ENCODE measurements around the gene FAM107B.

Gene FAM107B

DNA sequence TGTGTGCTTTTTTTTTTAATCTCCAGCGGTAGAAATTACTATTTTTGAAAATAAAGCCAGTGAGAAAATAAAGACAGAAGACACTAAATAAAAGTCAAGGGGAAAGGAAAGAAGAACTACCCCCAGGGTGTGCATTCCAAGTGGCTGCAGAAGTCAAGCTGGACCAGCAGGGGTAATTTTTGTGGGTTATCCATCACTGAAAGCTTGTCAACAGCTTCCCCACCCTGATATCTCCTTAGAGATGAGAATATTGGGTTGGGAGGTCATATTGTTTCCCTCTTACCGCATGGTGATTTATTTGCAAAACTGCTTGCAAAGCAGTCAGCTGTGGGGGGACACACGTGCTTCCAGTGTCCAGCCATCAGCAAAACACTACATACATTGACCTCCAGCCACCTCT lies 46.4 kb downstream of the FAM107B start:
- H3K27ac ChIP-seq: no peak overlapping the region
- H3K27me3 ChIP-seq (ENCODE audit: insufficient read depth, low read depth, severe bottlenecking): peaks cover 4% of the 10 kb centered on the region
- H3K4me3 ChIP-seq (ENCODE audit: low read depth, low read length): no peak overlapping the region
- no peak for DNase-seq
- TF ChIP-seq, protein P1, sequence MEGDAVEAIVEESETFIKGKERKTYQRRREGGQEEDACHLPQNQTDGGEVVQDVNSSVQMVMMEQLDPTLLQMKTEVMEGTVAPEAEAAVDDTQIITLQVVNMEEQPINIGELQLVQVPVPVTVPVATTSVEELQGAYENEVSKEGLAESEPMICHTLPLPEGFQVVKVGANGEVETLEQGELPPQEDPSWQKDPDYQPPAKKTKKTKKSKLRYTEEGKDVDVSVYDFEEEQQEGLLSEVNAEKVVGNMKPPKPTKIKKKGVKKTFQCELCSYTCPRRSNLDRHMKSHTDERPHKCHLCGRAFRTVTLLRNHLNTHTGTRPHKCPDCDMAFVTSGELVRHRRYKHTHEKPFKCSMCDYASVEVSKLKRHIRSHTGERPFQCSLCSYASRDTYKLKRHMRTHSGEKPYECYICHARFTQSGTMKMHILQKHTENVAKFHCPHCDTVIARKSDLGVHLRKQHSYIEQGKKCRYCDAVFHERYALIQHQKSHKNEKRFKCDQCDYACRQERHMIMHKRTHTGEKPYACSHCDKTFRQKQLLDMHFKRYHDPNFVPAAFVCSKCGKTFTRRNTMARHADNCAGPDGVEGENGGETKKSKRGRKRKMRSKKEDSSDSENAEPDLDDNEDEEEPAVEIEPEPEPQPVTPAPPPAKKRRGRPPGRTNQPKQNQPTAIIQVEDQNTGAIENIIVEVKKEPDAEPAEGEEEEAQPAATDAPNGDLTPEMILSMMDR (IDR thresholded peaks at IDR 0.05; ENCODE audit: low read depth, low read length): no peak
- H3K36me3 ChIP-seq: no peaks in the 10 kb centered on the region
- H3K9me3 ChIP-seq (ENCODE audit: severe bottlenecking): peaks cover 3% of the 10 kb centered on the region

DNA sequence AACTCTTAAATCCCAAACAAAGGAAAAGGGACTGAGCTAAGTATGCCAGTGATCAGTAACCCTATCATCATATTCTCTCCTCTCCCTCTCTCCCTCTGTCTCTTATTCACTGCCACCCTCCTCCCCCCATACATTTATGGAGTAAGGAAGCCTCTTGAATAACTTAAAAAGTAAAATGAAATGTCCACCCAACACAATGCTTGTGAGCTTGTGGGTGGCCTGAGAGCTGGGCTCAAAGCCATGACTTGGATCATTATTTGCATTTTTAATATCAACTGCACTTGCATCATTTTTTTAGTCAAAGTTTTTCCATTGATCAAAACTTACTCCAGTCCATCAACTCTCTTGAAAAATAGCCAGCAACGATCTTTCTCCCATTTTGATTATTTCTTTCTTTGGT lies 46.8 kb downstream of the FAM107B start:
- H3K9me3 ChIP-seq (ENCODE audit: severe bottlenecking): peaks cover 3% of the 10 kb centered on the region
- H3K27me3 ChIP-seq (ENCODE audit: insufficient read depth, low read depth, severe bottlenecking): peaks cover 4% of the 10 kb centered on the region
- H3K27ac ChIP-seq: no peak overlapping the region
- no peak for DNase-seq
- no peaks in the 10 kb centered on the region for H3K36me3 ChIP-seq
- no peak overlapping the region for H3K4me3 ChIP-seq (ENCODE audit: low read depth, low read length)
- TF ChIP-seq, protein P1 (IDR thresholded peaks at IDR 0.05; ENCODE audit: low read depth, low read length): no peak

DNA sequence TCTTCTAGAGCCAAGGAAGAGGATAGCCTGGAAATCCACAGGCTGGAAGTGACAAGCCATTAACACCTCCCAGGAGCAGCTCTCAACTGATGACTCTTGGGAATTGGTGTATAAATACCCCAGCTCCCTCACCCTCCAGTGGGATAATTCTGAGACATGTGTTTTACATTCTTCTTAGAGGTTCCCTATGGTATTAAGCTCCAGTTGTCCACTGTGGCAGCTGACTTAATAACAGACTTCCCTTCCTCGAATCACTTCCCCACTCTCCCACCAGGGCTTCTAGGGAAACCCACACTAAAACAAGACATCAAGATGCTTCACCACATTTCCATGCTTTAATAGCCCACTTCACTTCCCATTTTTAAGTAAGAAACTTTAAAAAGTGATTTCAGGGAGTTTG lies 47.2 kb downstream of the FAM107B start:
- peaks cover 3% of the 10 kb centered on the region for H3K9me3 ChIP-seq (ENCODE audit: severe bottlenecking)
- DNase-seq: no peak
- no peaks in the 10 kb centered on the region for H3K36me3 ChIP-seq
- TF ChIP-seq, protein P1 (IDR thresholded peaks at IDR 0.05; ENCODE audit: low read depth, low read length): no peak
- H3K4me3 ChIP-seq (ENCODE audit: low read depth, low read length): no peak overlapping the region
- H3K27ac ChIP-seq: no peak overlapping the region
- peaks cover 4% of the 10 kb centered on the region for H3K27me3 ChIP-seq (ENCODE audit: insufficient read depth, low read depth, severe bottlenecking)

DNA sequence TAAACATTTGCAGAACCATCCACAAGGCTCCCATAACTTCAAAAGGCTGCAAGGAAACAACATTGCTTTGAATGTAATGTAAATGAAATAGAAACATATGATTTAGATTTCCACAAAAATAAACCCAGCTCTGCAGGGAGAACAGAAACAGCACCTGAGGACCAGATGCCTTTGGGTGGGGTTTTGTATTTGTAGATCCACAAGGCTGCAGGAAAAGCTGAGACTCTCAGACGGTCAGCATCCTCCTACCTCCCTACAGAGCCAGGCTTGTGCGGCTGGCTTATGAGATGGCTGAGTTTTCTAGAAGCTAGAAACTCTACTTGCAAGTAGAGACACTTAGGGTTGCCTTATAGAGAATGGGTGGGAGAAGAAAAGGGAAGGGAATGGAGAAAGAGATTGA lies 49.8 kb downstream of the FAM107B start:
- H3K27ac ChIP-seq: no peak overlapping the region
- no peak overlapping the region for H3K4me3 ChIP-seq (ENCODE audit: low read depth, low read length)
- no peak for DNase-seq
- peaks cover 4% of the 10 kb centered on the region for H3K27me3 ChIP-seq (ENCODE audit: insufficient read depth, low read depth, severe bottlenecking)
- peaks cover 3% of the 10 kb centered on the region for H3K9me3 ChIP-seq (ENCODE audit: severe bottlenecking)
- TF ChIP-seq, protein P1 (IDR thresholded peaks at IDR 0.05; ENCODE audit: low read depth, low read length): no peak
- H3K36me3 ChIP-seq: no peaks in the 10 kb centered on the region

DNA sequence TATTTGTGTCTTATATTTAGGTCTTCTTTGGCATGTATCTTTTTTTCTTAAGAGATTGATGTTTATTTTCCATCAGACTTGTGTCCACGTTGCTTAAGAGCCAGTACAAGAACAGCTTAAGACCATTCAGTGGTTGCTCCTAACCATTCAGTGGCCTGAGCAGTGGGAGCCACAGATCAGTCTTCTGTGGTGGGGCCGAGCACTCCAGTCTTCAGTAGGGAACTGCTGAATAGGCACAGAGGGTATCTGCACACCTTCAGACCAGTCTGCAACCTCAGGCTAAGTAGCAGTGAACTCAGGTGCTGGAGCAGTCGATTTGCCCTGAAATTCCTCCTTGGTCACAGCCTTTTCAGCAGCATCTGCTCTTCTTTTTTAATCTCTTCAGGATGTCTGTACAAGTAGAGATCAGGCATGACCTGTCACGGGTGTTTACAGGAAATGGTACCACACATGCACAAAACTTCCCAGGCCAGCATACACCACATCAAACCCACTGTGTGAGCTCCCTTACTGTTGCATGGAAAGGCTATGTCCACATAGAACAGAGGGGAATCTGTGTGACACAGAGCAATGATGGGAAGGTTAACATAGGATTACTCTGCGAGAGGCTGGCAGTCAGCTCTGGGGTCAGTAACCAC lies 51.5 kb downstream of the FAM107B start:
- Histone ChIP-seq H3K27me3 (ENCODE audit: insufficient read depth, low read depth, severe bottlenecking) (peaks cover 4% of the 10 kb centered on the region), H3K4me3 (ENCODE audit: low read depth, low read length) (no peak overlapping the region), H3K36me3 (no peaks in the 10 kb centered on the region), H3K27ac (no peak overlapping the region), H3K9me3 (ENCODE audit: severe bottlenecking) (peaks cover 3% of the 10 kb centered on the region)
- TF ChIP-seq, protein P1 (IDR thresholded peaks at IDR 0.05; ENCODE audit: low read depth, low read length): no peak
- DNase-seq: no peak

DNA sequence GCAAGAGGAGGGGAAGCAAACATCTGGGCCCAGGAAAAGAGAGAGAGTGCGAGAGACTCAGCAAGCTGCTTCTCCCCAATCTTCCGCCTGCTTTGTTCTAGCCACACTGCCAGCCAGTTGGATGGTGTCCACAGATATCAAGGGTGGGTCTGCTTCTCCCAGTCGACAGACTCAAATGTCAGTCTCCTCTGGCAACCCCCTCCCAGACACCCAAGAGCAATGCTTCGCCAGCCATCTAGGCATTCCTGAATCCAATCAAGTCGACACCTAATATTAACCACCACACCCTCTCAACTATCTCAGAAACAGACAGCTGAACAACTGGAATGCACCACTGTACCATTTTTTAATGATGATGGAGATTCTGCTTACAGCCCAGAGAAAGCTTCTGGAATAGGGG lies 57.1 kb downstream of the FAM107B start:
- Histone ChIP-seq H3K4me3 (ENCODE audit: low read depth, low read length) (no peak overlapping the region), H3K27ac (no peak overlapping the region), H3K36me3 (no peaks in the 10 kb centered on the region), H3K9me3 (ENCODE audit: severe bottlenecking) (no peaks in the 10 kb centered on the region), H3K27me3 (ENCODE audit: insufficient read depth, low read depth, severe bottlenecking) (no peaks in the 10 kb centered on the region)
- TF ChIP-seq, protein P1 (IDR thresholded peaks at IDR 0.05; ENCODE audit: low read depth, low read length): no peak
- DNase-seq: no peak
